Stimulated activated CD4-positive, alpha-beta T cell treated with anti-CD3 and anti-CD28 coated beads, TNF-alpha, amount 100 ng/mL, for 4 hours (primary cell): Measurements from ENCODE around the gene C14orf132.
"Not testable (repeated sequence)": the region's sequence is repeated elsewhere in the genome, so short reads cannot be mapped to it uniquely, and the experiment has no call there.

Experiments
- DNase-seq, 3 experiments: peaks; one replicate each; pipeline ENCODE4 v3.0.0-alpha.2; 2020; ENCODE audit warnings: low read depth in 3 of 3

Gene C14orf132

GRCh38 chr14:96059519-96060135, 20.5 kb downstream of the C14orf132 start:
- DNase-seq = no peak

GRCh38 chr14:96060186-96060933, 21.2 kb downstream of the C14orf132 start:
- no peak for DNase-seq

- no peak for DNase-seq
Observed at GRCh38 chr14:96062010-96062409, 22.8 kb downstream of the C14orf132 start.

DNA sequence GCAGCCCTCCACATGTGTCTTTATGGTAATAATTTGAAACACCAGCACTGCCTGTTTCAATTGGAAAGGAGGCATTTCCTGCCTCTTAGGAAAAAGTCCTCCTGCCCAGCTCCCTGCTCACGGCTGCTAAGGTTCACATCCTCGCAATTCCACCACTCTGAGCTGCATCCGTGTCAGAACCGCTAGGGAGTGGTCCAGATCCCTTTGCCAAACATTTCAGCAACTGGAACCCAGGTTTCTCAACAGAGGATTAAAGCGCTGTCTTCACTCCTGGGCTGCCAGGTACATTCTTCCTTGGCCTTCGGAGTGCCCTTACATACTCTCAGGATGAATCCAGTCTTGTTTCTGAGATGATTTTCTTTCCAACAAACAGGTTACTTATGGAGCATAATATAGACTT, 23.3 kb downstream of the C14orf132 start:
- DNase-seq = no peak

- DNase-seq = no peak
Observed at GRCh38 chr14:96064866-96065265, 25.7 kb downstream of the C14orf132 start.

DNA sequence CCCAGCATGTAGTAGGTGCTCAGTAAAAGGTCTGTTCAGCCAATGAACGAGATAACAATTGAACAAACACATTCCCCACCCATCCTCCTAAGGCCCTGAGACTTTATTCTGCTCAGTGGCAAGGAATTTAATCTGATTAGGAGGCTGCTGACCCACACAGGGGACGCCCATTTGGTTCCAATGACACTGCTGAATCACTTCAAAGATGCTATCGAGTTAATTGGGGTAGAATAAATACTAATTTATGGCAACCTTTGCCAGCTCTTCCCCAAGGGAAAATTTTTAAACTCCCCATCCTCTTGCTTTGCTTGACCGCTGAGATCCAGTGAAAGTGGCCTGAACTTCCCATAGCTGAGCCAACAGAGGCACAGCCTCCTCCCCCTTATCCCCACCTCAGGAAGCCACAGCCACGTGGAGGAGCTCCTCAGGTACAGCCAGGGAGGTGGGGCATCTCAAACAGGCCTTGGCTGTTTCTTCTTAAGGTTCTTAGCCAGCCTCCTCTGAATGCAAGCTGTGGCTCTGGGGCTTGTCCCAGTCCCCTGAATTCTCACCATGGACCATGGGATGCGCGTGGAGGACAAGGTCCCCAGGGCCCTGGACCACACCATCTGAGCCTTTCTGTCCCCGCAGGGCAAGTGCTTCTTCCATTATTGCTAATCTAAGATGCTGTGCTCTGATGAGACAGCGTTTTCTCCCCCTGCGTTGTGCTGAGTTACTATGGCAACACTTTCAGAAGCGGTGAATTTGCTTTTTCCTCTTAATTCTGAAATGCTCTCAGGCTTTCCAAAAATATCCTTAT, 26.7 kb downstream of the C14orf132 start:
- DNase-seq = no peak

- no peak for DNase-seq
Observed at GRCh38 chr14:96066976-96067375, 27.8 kb downstream of the C14orf132 start.

- no peak for DNase-seq
Observed at GRCh38 chr14:96067985-96068930, 29.1 kb downstream of the C14orf132 start.

DNA sequence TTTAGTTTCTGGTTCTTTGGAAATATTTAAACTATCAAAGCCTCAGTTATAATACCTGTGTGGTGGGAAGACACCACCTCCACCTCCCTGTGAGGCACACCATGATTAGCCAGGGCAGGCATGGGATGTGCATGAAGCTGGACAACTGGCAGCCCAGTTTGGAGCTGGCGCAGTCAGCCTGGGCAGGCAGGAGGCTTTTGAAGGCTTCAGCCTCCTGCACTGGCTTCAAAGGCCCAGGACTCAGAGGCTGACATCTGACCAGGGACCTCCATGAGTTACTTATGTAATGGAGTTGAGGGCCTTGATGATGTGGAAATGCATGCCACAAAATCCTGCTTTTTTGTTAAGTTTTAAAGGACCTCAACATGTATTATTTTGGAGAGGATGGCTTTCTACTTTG, 30.3 kb downstream of the C14orf132 start:
- DNase-seq = no peak

DNA sequence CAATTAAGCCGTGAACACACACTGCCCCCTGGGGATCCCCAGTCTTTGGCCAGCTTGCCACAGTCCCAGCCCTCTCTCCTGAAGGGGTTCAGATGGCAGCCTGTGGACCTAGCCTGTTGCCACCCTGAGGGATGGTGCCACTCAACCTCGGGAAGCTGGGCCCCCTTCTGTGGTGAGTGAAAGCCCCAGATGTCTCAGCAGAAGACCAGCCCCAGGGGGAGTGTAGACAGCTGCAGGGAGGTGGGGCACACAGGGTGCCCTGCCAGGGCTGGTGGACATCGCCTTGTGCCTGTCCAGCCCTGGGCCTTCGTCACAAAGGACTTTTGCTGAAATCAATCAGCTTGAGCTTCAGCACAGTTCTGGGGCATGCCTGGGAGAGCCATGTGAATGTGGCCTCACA, 32.4 kb downstream of the C14orf132 start:
- DNase-seq = no peak

DNA sequence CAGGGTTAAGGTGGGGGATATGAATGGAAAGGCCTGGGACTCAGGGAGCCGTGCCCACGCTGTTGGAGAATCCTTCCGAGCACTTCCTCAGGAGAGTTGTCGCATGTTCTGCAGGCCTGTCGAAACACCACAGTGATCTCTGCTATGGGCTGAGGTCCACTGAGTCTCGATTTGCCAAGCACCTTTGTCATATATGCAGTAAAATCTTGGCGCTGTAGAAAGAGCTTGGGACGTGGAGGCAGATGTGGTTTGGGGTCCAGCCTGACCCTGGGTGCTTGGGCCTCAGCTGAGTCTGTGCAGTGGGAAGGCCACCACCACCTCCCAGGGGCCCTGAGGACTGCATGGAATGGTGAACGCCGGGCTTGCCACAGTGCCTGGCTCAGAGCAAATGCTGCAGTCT, 32.9 kb downstream of the C14orf132 start:
- DNase-seq = no peak

GRCh38 chr14:96072746-96073145, 33.6 kb downstream of the C14orf132 start:
- DNase-seq = no peak

DNA sequence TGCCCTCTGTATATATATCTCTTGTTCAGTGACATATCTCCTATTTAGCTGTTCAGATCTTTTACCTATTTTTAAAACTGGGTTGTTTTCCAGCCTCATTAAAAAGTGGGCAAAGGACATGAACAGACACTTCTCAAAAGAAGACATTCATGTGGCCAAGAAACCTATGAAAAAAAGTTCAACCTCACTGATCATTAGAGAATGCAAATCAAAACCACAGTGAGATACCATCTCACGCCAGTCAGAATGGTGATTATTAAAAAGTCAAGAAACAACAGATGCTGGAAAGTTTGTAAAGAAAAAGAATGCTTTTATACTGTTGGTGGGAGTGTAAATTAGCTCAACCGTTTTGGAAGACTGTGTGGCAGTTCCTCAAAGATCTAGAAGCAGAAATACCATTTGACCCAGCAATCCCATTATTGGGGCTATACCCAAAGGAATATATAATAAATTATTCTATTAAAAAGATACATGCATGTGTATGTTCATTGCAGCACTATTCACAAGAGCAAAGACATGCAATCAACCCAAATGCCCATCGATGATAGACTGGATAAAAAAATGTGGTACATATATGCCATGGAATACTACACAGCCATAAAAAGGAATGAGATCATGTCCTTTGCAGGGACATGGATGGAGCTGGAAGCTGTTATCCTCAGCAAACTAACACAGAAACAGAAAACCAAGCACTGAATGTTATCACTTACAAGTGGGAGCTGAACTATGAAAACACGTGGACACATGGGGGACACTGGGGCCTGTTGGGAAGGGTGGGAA, 34.3 kb downstream of the C14orf132 start:
- not testable (repeated sequence) for DNase-seq

GRCh38 chr14:96077983-96078624, 38.9 kb downstream of the C14orf132 start:
- no peak for DNase-seq

DNA sequence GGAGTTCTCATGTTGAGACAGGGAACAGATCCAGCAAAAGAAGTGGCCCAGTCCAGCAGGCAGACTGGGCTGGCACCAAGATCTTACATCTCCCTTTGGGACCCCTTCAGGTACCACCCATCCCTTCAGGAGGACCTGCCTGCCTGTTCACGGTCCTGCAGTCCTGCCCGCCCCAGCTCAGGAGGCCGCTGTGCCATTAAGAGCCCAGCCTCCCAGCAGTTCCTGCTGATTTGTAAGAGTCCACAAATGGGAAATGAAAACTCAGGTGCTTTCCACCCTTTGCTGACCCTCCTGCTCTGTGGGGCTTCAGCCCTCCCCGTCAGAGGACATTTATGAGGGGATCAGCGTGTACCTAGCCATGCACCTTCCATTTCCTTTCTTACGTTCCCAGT, 39.5 kb downstream of the C14orf132 start:
- no peak for DNase-seq

DNA sequence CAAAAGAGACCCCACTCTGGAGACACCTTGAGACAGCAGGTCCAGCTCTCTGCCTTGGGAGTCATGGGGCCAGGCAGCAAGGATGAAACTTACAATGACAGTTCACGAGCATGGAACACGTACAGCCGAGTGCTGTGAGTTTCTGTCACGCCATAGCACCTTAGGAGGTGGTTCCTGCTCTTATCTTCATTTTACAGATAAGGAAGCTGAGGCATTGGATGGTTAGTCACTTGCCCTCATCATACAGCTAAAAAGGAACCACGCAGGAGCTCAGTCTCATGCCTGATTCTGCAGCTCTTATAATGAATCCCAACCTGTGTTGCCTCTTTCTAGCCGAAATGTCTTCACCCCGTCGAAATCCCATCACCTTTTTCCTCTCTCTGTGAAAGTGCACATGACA, 39.9 kb downstream of the C14orf132 start:
- no peak for DNase-seq

DNA sequence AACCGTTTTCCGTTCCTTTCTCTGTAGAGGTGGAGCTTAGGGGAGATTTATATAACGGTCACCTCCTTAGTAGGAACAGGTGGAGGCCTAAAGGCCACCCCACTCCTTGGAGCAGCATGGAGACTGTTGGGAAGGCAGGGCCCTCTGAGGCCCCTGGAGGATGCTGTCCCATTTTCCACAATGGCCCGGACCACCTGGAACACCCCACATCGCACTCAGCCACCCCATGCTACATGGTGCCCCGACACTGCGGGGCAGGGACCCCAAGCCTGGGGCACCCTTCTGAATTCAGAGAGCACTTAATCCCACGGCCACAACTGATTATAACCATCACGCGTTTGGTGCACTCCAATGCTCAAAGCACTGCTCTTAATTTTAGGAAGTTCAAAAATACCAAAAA, 41.4 kb downstream of the C14orf132 start:
- no peak for DNase-seq

DNA sequence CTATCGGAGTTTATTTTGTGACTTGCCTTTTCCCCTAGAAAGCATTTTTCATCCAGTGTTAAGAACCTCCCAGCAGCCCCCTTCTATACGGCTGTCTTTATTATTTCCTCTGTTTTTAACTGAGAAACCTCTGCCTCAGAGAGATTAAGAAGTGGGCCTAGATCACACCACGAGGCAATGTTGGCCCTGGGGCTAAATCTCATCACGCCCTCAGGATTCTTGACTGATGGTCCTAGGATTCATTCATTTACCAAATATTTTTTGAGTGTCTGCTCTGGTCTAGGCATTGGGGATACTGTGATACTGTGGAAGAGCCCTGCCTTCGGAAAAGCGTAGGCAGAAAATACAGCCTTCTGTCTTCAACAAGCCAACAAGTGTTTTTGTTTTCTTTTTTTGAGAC, 42.1 kb downstream of the C14orf132 start:
- DNase-seq = no peak

DNA sequence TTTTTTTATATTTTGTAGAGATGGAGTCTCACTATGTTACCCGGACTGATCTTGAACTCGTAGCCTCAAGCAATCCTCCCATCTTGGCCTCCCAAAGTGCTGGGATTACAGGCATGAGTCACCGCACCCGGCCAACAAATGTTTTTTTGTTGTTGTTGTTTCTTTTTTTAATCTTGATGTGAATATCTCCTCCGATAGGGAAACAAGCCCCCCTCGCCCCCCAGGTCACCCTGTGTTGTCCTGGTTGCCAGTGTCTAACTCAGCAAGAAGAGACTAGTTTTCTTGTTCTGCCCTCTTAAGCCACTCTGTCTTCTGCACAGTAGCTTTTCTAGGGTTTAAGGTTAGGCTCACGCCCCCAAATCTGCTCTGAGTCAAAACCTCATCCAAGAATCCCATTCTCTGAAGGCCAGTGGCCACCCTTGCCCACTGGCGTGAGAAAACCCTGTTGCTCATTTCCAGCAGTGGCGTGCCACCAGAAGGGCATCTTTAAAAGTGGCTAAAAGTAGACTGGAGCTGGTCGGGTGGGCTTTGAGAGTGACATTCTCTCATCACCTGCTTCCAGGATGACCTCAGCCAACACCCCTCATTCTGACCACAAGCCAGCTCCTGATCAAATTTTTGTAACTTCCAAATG, 42.7 kb downstream of the C14orf132 start:
- no peak for DNase-seq
